Embryonic facial prominence (tissue), 1 donor: ENCODE measurements around the gene ADAMTSL4.
"Not testable (repeated sequence)": the region's sequence is repeated elsewhere in the genome, so short reads cannot be mapped to it uniquely, and the experiment has no call there.

Source experiments
- DNase-seq: peaks from one replicate; pipeline ENCODE4 v3.0.0-alpha.2; 2016; ENCODE audit errors: extremely low spot score

The ADAMTSL4 gene

DNA sequence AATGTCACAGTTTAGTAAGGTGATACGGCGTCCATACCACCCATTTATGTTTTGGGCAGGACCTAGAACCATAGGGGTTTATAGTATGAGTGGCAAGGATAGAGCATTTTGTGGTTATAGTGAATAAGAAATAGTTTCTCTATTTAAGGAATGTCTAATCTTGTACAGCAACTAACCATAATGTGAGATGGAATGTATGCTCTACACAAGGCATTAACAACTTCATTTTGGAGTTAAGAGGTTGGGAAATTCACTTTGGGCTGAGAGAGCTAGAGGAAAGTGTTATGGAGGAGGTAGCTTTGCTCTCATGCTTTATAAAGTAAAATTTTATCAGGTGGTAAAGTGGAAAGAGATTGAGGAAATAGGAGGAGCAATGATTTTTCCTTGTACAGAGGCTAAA is 33.2 kb downstream of the ADAMTSL4 start:
- DNase-seq = no peak

DNA sequence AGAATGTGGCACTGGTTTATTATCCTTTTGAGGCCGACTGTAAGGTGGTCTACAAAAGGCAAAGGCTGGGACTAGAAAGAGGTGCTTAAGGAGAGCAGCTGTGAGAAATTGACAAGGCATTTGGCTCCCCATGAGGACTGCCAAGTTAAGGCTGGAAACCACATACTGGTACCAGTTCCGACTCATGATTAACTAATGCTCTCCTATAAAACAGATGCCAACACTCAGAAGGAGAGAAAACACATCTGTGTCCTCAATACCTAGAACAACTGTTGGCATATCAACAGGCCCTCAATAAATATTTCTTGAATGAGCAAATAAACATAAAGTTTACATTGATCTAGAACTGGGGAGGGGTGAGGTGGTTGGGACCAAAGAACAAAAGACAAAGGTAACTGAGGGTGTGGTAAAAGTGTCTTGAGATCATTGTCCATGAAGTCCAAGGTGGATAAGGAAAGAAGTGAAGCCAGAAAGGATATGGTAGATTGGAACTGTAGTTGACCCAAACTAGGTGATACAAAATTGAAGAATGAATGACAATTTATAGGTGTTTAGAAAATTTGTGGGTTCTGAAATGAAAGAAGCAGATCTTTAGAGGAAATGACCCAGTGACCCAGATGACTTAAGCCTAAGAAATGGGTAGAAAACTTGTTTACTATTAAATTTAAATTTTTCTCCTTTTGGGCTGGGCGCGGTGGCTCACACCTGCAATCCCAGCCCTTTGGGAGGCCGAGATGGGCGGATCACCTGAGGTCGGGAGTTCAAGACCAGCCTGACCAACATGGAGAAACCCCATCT is 47.1 kb downstream of the ADAMTSL4 start:
- no peak for DNase-seq

DNA sequence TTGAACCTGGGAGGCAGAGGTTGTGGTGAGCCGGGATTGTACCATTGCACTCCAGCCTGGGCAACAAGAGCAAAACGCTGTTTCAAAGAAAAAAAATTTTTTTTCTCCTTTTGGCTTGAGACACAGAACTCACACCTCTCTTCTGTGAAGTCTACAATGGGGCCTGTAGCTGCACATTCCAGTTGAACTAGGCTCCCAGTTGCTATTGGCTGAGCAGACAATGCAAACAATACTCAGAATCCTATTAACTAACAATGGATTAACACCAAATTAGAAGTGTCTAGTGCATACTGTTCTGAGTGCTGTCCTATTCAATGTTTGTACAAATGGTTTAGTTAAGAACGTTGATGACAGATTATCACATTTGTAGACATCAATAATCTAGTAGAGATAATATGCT is 47.8 kb downstream of the ADAMTSL4 start:
- DNase-seq = no peak

DNA sequence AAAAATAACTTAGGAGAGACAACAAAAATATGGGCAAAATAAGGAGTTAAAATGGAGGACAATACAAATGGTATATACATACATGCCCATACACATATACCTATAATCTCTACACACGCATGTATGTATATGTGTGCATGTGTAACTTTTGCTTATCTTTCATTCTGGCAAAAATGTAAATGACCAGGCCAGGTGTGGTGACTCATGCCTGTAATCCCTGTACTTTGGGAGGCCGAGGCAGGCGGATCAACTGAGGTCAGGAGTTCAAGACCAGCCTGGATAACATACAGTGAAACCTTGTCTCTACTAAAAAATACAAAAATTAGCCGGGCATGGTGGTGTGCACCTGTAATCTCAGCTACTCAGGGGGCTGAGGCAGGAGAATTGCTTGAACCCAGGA is 49.1 kb downstream of the ADAMTSL4 start:
- DNase-seq = not testable (repeated sequence)

DNA sequence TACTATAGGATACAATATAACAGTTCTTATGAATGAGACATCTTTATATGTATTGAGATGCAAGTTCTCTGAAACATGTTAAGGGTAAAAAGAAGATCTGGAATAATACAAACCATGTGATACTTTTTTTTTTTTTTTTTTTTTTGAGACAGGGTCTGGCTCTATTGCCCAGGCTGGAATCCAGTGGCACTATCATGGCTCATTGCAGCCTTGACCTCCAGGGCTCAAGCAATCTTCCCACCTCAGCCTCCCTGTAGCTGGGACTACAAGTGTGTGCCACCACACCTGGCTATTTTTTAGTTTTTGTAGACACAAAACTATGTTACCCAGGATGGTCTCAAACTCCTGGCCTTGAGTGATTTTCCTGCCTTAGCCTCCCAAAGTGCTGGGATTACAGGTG is 52.3 kb downstream of the ADAMTSL4 start:
- no peak for DNase-seq

DNA sequence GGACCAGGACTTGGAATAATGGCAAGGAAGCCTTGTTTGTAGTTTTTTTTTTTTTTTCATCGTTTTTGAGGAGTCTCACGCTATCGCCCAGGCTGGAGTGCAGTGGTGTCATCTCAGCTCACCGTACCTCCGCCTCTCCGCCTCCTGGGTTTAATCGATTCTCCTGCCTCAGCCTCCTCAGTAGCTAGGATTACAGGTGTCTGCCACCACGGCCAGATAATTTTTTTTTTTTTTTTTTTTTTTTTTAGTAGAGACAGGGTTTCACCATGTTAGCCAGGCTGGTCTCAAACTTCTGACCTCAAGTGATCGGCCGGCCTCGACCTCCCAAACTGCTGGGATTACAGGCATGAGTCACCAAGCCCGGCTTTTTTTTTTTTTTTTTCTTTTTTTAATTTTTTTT is 53.2 kb downstream of the ADAMTSL4 start:
- DNase-seq = not testable (repeated sequence)

DNA sequence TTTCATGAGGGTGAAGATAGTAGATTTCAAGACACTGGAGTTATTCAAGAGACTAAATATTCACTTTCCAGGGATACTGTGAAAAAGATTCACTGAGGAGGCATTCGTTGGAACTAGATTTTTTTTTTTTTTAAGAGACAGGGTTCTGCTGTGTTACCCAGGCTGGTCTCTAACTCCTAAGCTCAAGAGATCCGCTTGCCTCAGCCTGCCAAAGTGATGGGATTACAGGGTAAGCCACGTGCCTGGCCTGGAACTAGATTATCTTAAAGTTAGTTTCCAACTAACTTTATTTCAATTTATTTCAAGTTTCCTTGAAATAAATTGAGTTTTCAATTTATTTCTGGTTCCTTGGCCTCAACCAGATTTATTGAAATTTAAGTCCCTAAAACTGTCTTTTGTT is 54.5 kb downstream of the ADAMTSL4 start:
- no peak for DNase-seq

DNA sequence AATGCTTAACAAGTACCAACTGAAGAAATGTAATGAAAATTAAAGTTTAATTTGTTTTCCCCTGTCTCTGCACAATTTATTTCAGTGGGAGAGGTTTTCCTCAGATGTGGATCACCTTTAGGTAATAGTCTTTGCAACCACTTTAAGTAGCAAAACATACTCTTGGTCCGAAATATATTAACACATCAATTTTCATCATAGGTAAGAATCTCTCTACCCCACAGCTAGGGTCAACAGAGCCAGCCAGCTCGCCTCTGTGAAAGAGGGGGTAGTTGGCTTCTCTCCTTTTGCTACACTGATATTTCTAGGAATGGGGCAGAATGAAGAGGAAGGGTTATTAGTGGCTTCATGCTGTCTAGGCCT is 55.0 kb downstream of the ADAMTSL4 start:
- DNase-seq = no peak

DNA sequence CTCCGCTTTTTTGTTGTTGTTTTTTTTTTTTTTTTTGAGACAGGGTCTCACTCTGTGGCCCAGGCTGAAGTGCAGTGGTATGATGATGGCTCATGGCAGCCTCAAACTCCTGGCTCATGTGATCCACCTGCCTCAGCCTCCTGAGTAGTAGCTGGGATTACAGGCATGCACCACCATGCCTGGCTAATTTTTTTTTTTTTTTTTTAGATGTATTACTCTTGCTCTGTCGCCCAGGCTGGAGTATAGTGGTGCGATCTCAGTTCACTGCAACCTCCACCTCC is 56.2 kb downstream of the ADAMTSL4 start:
- not testable (repeated sequence) for DNase-seq

DNA sequence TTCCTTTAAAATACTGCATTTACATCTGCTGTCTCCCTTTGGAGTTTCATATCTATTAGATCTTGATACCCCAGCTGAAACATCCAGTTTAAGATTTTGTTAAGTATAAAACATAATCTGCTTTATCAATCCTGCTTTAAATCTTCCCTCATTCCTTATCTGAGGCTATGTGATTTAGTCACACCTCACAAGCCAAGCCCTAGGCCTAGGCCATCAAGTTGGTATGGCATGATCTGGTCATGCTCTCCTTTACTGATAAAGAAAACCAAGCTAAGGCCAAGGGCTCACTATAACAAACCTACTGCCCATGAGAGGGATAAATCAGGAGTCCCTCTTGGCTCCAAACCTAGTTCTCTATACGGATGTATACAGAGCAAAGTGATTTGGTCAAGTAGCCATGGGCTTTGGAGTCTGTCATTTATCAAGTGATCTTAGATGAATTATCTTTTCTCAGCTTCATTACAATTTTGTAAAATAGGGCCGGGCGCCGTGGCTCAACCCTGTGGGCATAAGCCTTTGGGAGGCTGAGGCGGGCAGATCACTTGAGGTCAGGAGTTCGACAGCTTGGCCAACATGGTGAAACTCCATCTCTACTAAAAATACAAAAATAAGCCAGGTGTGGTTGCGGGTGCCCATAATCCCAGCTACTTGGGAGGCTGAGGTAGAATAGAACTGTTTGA is 57.4 kb downstream of the ADAMTSL4 start:
- DNase-seq = no peak

DNA sequence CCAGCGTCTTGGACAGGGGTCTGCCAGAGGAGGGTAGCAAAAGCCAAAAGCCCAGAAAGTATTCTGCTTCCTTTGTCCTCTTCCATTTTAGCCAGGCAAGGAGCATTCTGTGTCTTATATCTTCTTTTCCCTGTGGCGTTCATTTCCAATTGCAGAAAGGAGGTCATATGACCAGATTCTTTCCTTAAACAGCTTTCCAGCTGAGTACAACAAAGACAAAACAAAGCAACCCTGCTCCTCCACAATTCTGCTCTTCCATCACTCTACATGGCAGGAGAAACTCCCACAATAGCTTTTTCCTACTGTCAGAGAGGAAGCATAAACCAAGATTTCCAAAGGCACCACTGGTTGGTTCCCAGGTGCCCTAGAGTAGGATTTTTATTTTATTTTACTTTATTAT is 60.5 kb downstream of the ADAMTSL4 start:
- no peak for DNase-seq
